ENCODE results near the gene GGCX. TPM values are rescaled to one million over a fixed set of nuclear protein-coding genes. Genes with fewer than 3 reads are reported as not detected.
A peak's percentile ranks its signal among the peaks of the same experiment; 100 is the strongest.

The GGCX gene
- total and polyA plus RNA-seq, 2 of the 13 experiments (the other 11 are each of a cell fraction or from before 2014, with no cell fraction given): 72.5 to 103 TPM

GRCh38 chr2:85577386-85578242, 16.3 kb upstream of the GGCX start, which contains the start of gene VAMP8 (continued):
- TF ChIP-seq, protein P1, sequence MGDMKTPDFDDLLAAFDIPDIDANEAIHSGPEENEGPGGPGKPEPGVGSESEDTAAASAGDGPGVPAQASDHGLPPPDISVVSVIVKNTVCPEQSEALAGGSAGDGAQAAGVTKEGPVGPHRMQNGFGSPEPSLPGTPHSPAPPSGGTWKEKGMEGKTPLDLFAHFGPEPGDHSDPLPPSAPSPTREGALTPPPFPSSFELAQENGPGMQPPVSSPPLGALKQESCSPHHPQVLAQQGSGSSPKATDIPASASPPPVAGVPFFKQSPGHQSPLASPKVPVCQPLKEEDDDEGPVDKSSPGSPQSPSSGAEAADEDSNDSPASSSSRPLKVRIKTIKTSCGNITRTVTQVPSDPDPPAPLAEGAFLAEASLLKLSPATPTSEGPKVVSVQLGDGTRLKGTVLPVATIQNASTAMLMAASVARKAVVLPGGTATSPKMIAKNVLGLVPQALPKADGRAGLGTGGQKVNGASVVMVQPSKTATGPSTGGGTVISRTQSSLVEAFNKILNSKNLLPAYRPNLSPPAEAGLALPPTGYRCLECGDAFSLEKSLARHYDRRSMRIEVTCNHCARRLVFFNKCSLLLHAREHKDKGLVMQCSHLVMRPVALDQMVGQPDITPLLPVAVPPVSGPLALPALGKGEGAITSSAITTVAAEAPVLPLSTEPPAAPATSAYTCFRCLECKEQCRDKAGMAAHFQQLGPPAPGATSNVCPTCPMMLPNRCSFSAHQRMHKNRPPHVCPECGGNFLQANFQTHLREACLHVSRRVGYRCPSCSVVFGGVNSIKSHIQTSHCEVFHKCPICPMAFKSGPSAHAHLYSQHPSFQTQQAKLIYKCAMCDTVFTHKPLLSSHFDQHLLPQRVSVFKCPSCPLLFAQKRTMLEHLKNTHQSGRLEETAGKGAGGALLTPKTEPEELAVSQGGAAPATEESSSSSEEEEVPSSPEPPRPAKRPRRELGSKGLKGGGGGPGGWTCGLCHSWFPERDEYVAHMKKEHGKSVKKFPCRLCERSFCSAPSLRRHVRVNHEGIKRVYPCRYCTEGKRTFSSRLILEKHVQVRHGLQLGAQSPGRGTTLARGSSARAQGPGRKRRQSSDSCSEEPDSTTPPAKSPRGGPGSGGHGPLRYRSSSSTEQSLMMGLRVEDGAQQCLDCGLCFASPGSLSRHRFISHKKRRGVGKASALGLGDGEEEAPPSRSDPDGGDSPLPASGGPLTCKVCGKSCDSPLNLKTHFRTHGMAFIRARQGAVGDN (CRISPR knock-in tag; IDR thresholded peaks at IDR 0.05): peak; percentile 81
- TF ChIP-seq RFX3 (CRISPR knock-in tag; IDR thresholded peaks at IDR 0.05) (no peak), ZFP36 (IDR thresholded peaks at IDR 0.05; ENCODE audit: borderline replicate concordance, low read depth, low read length, partially characterized antibody) (peak; percentile 62), RFXAP (CRISPR knock-in tag; IDR thresholded peaks at IDR 0.05; ENCODE audit: borderline replicate concordance) (no peak), CSRNP1 (CRISPR knock-in tag; IDR thresholded peaks at IDR 0.05) (no peak), MAFF (IDR thresholded peaks at IDR 0.05; ENCODE audit: low read depth, low read length) (no peak), KDM3A (CRISPR knock-in tag; IDR thresholded peaks at IDR 0.05; ENCODE audit: low read depth) (no peak), ZNF570 (CRISPR knock-in tag; IDR thresholded peaks at IDR 0.05; ENCODE audit: borderline replicate concordance) (no peak), ZNF792 (CRISPR knock-in tag; IDR thresholded peaks at IDR 0.05) (no peak), BCL6 (CRISPR knock-in tag; IDR thresholded peaks at IDR 0.05) (no peak; the same call in 1 of the 2 replicates), ZNF589 (CRISPR knock-in tag; conservative IDR thresholded peaks at IDR 0.05) (no peak), DRAP1 (CRISPR knock-in tag; IDR thresholded peaks at IDR 0.05) (no peak), ZNF274 (CRISPR knock-in tag; IDR thresholded peaks at IDR 0.05) (peak; percentile 71; the same call in 1 of the 2 replicates), ZNF12 (CRISPR knock-in tag; IDR thresholded peaks at IDR 0.05) (no peak)
- TF ChIP-seq, protein P2, sequence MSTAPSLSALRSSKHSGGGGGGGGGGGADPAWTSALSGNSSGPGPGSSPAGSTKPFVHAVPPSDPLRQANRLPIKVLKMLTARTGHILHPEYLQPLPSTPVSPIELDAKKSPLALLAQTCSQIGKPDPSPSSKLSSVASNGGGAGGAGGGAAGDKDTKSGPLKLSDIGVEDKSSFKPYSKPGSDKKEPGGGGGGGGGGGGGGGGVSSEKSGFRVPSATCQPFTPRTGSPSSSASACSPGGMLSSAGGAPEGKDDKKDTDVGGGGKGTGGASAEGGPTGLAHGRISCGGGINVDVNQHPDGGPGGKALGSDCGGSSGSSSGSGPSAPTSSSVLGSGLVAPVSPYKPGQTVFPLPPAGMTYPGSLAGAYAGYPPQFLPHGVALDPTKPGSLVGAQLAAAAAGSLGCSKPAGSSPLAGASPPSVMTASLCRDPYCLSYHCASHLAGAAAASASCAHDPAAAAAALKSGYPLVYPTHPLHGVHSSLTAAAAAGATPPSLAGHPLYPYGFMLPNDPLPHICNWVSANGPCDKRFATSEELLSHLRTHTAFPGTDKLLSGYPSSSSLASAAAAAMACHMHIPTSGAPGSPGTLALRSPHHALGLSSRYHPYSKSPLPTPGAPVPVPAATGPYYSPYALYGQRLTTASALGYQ (CRISPR knock-in tag; IDR thresholded peaks at IDR 0.05): no peak
- TF ChIP-seq, protein P3, sequence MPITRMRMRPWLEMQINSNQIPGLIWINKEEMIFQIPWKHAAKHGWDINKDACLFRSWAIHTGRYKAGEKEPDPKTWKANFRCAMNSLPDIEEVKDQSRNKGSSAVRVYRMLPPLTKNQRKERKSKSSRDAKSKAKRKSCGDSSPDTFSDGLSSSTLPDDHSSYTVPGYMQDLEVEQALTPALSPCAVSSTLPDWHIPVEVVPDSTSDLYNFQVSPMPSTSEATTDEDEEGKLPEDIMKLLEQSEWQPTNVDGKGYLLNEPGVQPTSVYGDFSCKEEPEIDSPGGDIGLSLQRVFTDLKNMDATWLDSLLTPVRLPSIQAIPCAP (CRISPR knock-in tag; IDR thresholded peaks at IDR 0.05; ENCODE audit: low read depth): no peak

Measured in HepG2 (cell line).